ENCODE data around the gene TP53AIP1. TPM values are rescaled to one million over a fixed set of nuclear protein-coding genes. Genes with fewer than 3 reads are reported as not detected.

The TP53AIP1 gene, protein sequence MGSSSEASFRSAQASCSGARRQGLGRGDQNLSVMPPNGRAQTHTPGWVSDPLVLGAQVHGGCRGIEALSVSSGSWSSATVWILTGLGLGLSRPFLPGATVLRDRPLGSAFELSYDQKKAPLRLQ
- total RNA-seq, result not detected in 2 replicates

DNA sequence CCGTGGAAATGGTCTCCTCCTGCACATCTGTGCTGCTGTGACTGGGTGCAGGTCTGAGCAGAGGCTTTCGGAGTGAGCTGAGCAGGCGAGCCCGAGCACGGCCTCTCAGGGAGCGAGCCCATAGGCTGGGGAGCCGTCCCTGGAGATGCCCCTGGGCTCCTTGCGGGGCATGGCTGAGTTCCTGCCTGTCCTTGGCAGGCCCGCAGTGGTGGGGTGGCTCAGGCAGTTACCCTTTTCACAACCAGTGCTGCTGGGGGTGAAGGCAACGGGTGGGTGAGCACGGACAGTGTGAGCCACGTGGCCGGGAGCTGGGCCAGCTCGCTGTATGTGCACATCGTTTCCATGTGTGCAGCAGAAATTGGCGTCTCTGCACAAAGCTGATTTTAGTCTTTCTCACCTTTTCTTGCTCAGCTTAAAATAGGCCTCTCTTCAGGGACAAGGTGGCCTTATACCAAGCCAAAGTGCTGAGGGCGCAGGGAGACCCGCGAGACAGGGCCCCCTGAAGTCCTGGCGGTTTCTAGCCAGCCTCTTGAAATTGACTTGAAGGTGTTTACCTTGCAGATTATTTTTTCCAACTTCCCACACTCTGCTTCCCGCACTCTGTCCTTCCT, at the start of gene TP53AIP1:
Gene TP53AIP1, minus strand, starts transcription at position 55 of the 611 bp plus-strand sequence. CDS start 5,053 bp downstream, outside the sequence.

DNA sequence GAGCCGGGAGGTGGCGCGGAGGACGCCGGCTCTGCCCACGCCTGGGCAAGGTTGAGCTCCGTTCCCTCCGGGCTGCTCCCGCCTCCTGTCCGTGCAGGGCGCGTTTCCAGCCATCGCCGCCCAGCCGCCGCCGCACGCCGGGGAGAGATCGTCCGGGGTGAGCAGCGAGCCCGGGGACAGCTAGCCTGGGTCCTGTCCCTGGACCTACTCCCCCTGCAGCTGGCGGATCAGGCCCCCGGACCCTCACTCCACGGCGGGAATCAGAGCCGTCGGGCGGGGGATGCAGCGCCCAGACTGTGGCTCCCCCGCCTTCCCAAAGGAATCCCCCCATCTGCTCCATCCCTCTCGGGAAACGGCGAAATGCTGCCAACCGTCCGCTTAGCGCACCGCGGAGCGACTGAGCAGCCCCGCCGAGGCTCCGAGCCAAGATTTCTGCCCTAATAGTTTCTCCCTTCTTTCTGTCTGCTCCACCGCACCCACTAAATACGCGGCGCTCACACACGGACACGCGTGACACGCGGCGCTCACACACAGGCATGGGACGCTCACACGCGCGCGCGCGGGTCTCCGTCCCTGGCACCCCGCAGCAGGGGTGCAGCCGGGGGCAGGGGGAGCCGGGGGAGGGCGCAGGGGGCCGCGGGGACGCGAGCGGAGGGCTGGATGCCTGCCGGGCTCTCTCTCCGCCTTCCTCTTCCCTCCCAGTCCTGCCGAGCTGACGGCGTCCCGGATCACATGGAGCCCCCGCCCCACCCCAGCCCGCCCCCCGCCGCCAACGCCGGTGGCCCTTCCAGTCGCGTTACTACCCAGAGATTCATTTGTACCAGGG, 51.9 kb downstream of the TP53AIP1 start, which contains the start of gene KCNJ5:
Gene KCNJ5, plus strand, starts transcription at position 814 of the 826 bp plus-strand sequence. CDS start 19,918 bp downstream, outside the sequence.

Other genes starting within 250 kb of the TP53AIP1 start
- 12.0 and 13.1 TPM in 2 replicates for gene FLI1, start 248.8 kb downstream of the TP53AIP1 start, total RNA-seq
- 0.06 TPM in 1 of 2 replicates, not detected in the other for gene KCNJ1, start 75.6 kb downstream of the TP53AIP1 start, total RNA-seq
- under 0.01 and 0.06 TPM in 2 replicates for gene KCNJ5, start 51.5 kb downstream of the TP53AIP1 start, total RNA-seq
- gene ARHGAP32, start 249.5 kb upstream of the TP53AIP1 start, total RNA-seq, result 5.4 and 5.5 TPM in 2 replicates

Measured in aortic smooth muscle cell (primary cell).